HepG2 (cell line): ENCODE data around the gene PRRC2A. TPM values are rescaled to one million over a fixed set of nuclear protein-coding genes. Genes with fewer than 3 reads are reported as not detected.

ENCODE experiments used
- ARHGAP35 ChIP-seq: sonication (generic); formaldehyde crosslinking; IDR thresholded peaks from 2 replicates; pipeline ENCODE4 v1.9.0; 2022; ENCODE audit warnings: mild to moderate bottlenecking, inconsistent platforms, moderate library complexity, missing genetic modification reagents, borderline replicate concordance
- EED ChIP-seq: sonication (generic); formaldehyde crosslinking; IDR thresholded peaks from 2 replicates; pipeline ENCODE4 v1.5.0; 2020; ENCODE audit warnings: mild to moderate bottlenecking, missing genetic modification reagents
- GABPB1 ChIP-seq: IDR thresholded peaks from 2 replicates; pipeline ENCODE4 v1.6.1; 2016; ENCODE audit warnings: mild to moderate bottlenecking, missing genetic modification reagents, moderate library complexity, missing compliant biosample characterization
- HMG20A ChIP-seq: IDR thresholded peaks from 2 replicates; pipeline ENCODE4 v1.6.1; 2016; ENCODE audit warnings: borderline replicate concordance
- JDP2 ChIP-seq: sonication (generic); formaldehyde crosslinking; IDR thresholded peaks from 2 replicates; pipeline ENCODE4 v1.8.1; 2022; ENCODE audit warnings: missing genetic modification reagents, borderline replicate concordance
- KDM2A ChIP-seq: sonication (generic); formaldehyde crosslinking; IDR thresholded peaks from 2 replicates; pipeline ENCODE4 v1.4.0; 2020; ENCODE audit warnings: low read depth, missing genetic modification reagents, borderline replicate concordance
- KDM3A ChIP-seq: IDR thresholded peaks from 2 replicates; pipeline ENCODE4 v1.6.1; 2018; ENCODE audit warnings: low read depth, missing compliant biosample characterization
- NFE2 ChIP-seq: sonication (generic); formaldehyde crosslinking; IDR thresholded peaks from 2 replicates; pipeline ENCODE4 v1.4.0; 2020; ENCODE audit warnings: missing genetic modification reagents
- NR2F2 ChIP-seq: IDR thresholded peaks from 2 replicates; pipeline ENCODE4 v1.6.1; 2012; ENCODE audit warnings: low read depth, inconsistent platforms, borderline replicate concordance
- PLRG1 ChIP-seq: fragments of 450-650 bp; conservative IDR thresholded peaks from 2 replicates; pipeline ENCODE4 v1.6.1; 2016
- PTBP1 ChIP-seq: fragments of 200-400 bp; formaldehyde crosslinking; IDR thresholded peaks from 2 replicates; pipeline ENCODE4 v1.6.1; 2018; ENCODE audit warnings: low read length, low read depth; ENCODE audit not compliant: poor library complexity, severe bottlenecking
- ZBED4 ChIP-seq: sonication (generic); formaldehyde crosslinking; IDR thresholded peaks from 2 replicates; pipeline ENCODE4 v1.4.0; 2020; ENCODE audit warnings: missing genetic modification reagents, borderline replicate concordance
- ZNF207 ChIP-seq: fragments of 450-650 bp; IDR thresholded peaks from 2 replicates; pipeline ENCODE4 v1.6.1; 2016; ENCODE audit warnings: antibody characterized with exemption, borderline replicate concordance
- ZNF431 ChIP-seq: sonication (generic); formaldehyde crosslinking; IDR thresholded peaks from 2 replicates; pipeline ENCODE4 v1.9.0; 2022; ENCODE audit warnings: missing genetic modification reagents, low read depth, mild to moderate bottlenecking, borderline replicate concordance
- ZNF563 ChIP-seq: sonication (generic); formaldehyde crosslinking; IDR thresholded peaks from 2 replicates; pipeline ENCODE4 v1.8.0; 2022; ENCODE audit warnings: mild to moderate bottlenecking, moderate library complexity, missing genetic modification reagents
- polyA plus RNA-seq, 8 experiments: library from polyadenylated mRNA; depleted of rRNA in 3 of 8; stranded (reverse) in 7 of 8; unstranded in 1 of 8; fragments of >200 nt; fragmentation: Illumina TruSeq in 4 of 8; extraction: Trizol in 4 of 8; gene quantifications; 2 replicates each; pipeline versions ENCODE4 v1.2.1 to v1.2.3, GENCODE V29; 2011 to 2016; ENCODE audit warnings: low read depth in 4 of 8, missing spikeins in 1 of 8, mixed read lengths in 1 of 8; ENCODE audit not compliant: insufficient read depth in 1 of 8
- total RNA-seq, 5 experiments: library from RNA; depleted of rRNA; stranded (reverse); fragments of >200 nt; fragmentation: Illumina TruSeq; extraction: Trizol; gene quantifications; 2 replicates each; pipeline ENCODE4 v1.2.3, GENCODE V29; 2016; ENCODE audit warnings: low read depth in 1 of 5
- TF ChIP-seq, protein P1 (sequence below): sonication (generic); formaldehyde crosslinking; IDR thresholded peaks from 2 replicates; pipeline ENCODE4 v1.4.0; 2020; ENCODE audit warnings: missing genetic modification reagents, mild to moderate bottlenecking, borderline replicate concordance
- TF ChIP-seq, protein P2 (sequence below): sonication (generic); formaldehyde crosslinking; IDR thresholded peaks from 2 replicates; pipeline ENCODE4 v1.5.0; 2020; ENCODE audit warnings: mild to moderate bottlenecking, missing genetic modification reagents

Gene PRRC2A
- total and polyA plus RNA-seq, 2 of the 13 experiments (the other 11 are each of a cell fraction or from before 2014, with no cell fraction given) = 38.9 to 47.4 TPM

DNA sequence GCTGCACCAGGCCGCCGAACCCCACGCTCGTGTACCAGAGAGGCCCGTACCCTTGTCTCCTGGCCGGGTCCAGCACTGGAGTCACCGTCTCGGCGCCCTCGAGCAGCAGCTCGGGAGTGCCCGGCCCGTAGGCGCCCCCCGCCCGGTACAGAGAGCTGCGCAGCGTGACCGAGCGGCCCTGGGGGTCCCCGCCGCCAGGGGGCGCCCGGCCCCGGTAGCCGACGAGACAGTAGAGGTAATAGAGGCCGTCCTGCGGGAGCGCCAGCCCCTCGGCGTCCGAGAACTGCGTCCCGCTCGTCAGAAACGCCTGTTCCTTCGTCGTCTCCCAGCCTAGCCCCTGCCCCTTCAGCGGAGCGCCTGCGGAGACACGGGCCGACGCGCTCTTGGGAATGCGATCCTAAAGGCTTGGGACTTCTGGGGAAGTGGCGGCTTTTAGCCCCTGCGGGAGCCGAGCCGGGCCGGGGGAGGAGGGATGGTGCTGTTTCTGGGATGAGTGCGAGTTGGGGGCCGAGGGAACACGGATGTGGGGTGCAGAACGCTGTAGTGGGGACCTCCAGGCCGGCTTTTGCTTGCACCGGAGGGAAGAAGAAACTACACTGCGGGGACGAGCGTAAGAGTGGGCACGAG, 39.6 kb upstream of the PRRC2A start (continued):
- TF ChIP-seq, protein P1, sequence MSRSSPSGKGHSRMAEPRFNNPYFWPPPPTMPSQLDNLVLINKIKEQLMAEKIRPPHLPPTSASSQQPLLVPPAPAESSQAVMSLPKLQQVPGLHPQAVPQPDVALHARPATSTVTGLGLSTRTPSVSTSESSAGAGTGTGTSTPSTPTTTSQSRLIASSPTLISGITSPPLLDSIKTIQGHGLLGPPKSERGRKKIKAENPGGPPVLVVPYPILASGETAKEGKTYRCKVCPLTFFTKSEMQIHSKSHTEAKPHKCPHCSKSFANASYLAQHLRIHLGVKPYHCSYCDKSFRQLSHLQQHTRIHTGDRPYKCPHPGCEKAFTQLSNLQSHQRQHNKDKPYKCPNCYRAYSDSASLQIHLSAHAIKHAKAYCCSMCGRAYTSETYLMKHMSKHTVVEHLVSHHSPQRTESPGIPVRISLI = no peak; the same call in 1 of the 2 replicates
- TF ChIP-seq PTBP1 = no peak
- no peak for TF ChIP-seq ZBED4 (CRISPR knock-in tag)
- TF ChIP-seq EED (CRISPR knock-in tag) = no peak
- no peak for TF ChIP-seq ZNF431 (CRISPR knock-in tag)
- TF ChIP-seq, protein P2, sequence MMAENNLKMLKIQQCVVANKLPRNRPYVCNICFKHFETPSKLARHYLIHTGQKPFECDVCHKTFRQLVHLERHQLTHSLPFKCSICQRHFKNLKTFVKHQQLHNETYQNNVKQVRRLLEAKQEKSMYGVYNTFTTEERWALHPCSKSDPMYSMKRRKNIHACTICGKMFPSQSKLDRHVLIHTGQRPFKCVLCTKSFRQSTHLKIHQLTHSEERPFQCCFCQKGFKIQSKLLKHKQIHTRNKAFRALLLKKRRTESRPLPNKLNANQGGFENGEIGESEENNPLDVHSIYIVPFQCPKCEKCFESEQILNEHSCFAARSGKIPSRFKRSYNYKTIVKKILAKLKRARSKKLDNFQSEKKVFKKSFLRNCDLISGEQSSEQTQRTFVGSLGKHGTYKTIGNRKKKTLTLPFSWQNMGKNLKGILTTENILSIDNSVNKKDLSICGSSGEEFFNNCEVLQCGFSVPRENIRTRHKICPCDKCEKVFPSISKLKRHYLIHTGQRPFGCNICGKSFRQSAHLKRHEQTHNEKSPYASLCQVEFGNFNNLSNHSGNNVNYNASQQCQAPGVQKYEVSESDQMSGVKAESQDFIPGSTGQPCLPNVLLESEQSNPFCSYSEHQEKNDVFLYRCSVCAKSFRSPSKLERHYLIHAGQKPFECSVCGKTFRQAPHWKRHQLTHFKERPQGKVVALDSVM (CRISPR knock-in tag) = peak; percentile 91
- TF ChIP-seq HMG20A (CRISPR knock-in tag) = 0 out of 2 replicates have a peak, but pooled peaks have one; percentile 12
- TF ChIP-seq GABPB1 (CRISPR knock-in tag) = peak; percentile 77
- TF ChIP-seq NFE2 = no peak
- no peak for TF ChIP-seq JDP2 (CRISPR knock-in tag)
- TF ChIP-seq KDM2A (CRISPR knock-in tag) = peak; percentile 94
- peak; percentile 77; the same call in 1 of the 2 replicates for TF ChIP-seq ARHGAP35 (CRISPR knock-in tag)
- no peak for TF ChIP-seq NR2F2
- no peak for TF ChIP-seq PLRG1
- TF ChIP-seq ZNF563 (CRISPR knock-in tag) = peak; percentile 93
- no peak for TF ChIP-seq ZNF207
- peak; percentile 92 for TF ChIP-seq KDM3A (CRISPR knock-in tag)
